ENCODE results near the gene GNAZ.

GNAZ gene

DNA sequence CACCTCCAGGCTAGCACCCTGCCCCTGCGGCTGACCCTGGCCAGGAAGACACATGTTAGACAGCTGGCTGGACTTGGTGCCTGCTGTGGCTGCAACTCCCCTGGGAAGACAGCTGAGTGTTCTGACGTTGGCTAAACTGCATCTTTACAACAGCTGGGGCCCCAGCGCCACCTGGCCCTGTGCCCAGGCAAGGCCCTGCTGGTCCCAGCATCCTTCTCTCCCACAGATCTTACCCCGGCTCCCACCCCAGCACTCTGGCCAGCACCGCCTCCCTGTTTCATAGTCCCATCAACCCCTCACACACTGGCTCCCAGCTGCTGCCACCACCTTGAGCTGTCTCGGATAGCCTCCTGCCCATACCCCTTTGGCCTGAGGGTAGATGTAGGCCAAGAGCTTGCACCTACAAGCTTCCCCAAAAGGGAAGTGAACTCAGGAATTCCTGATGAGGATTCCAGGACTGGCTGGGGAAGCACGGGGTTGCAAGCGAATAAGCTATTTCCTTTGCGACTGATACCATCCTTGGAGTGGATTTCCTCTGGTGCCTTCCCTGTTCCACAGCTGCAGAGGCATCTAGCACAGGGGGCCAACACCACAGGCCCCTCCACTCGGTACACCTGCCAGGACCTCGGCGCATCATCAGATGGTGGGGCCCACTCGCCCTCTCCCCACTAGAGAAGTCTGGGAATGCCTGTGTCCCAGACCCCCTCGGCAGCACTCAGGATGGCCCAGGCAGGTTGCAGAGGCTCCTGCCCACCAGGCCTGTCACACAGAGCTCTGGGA is 42.9 kb downstream of the GNAZ start:
- in situ Hi-C loops (cut with MboI; ENCODE audit: low pct_unique_long_range_greater_than_20kb, low sequenced_read_pairs): no loop called here
- no peak for DNase-seq

DNA sequence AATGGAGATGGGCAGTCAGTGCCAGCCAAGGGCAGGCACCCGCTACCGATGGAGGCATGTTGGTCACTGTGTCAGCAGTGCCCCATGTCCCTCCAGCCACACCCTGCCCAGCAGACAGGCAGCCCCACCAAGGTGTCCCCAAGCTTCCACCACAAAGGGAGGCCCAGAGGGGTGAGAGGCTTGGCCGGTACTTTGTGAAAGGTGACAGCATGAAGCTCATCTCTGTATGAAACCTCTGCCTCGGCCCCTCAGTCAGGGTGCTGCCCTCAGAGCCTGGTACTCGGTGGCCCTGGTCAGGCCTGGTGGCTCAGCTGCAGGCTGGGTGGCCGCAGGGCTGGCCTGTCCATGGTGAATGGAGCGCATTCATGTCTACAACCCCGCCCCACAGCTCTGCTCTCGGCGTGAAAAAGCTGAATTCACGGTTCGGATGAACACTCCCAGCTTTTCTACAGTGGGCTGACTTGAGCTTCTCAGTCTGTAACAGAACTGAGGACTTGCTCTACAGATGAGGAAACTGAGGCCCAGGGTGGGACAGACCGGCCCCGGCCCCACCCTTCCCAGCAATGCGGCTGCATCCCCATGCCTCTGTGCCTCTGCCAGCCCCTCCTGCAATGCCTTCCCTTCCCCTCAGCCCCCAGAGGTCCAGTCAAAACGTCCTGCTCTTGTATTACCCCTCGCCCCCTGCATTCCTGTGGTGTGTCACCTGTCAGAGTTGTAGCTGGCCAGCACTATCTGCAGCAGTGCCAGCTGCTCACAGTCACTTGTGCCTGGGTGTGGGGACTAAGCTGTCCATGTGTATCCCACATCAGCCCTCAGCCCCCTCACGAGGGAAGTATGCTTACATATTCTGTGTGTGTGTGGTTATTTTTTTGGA is 43.8 kb downstream of the GNAZ start:
- no peak for DNase-seq
- in situ Hi-C loops (cut with MboI; ENCODE audit: low pct_unique_long_range_greater_than_20kb, low sequenced_read_pairs): no loop called here

DNA sequence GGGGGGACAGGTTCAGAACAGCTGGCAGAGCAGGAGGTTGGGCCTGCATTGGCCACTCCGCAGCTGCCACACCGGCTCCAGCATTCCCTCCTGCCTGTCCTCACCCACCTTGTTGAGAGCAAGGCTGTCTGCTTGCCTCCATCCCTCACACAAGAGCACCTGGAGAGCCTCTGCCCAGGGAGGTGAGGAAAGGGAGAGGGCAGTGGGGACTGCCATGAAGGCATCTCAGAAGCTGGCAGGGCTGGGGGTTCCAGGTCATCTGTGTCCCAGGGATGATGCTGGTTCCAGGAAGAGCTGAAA is 44.4 kb downstream of the GNAZ start:
- no peak for DNase-seq
- in situ Hi-C loops (cut with MboI; ENCODE audit: low pct_unique_long_range_greater_than_20kb, low sequenced_read_pairs): no loop called here

DNA sequence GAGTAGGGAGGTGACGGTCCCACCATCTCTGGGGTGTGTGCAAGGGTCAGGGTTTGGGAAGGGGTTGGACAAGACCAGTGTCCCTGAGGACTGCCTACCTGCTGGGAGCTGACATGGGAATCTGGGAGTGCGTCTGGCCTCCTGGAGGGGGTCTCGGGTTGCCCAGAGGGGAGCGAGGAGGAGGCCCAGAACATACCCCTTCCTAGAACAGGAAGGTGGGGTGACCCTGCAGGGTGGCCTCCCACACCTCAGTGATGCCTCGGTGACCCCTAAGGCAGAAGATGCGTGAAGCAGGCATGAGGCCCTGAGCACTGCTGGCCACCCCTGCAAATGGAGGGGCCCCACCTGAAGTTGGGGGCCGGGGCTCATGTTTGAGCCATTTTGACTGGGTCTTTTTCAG is 45.0 kb downstream of the GNAZ start:
- no peak for DNase-seq
- in situ Hi-C loops (cut with MboI; ENCODE audit: low pct_unique_long_range_greater_than_20kb, low sequenced_read_pairs): no loop called here

DNA sequence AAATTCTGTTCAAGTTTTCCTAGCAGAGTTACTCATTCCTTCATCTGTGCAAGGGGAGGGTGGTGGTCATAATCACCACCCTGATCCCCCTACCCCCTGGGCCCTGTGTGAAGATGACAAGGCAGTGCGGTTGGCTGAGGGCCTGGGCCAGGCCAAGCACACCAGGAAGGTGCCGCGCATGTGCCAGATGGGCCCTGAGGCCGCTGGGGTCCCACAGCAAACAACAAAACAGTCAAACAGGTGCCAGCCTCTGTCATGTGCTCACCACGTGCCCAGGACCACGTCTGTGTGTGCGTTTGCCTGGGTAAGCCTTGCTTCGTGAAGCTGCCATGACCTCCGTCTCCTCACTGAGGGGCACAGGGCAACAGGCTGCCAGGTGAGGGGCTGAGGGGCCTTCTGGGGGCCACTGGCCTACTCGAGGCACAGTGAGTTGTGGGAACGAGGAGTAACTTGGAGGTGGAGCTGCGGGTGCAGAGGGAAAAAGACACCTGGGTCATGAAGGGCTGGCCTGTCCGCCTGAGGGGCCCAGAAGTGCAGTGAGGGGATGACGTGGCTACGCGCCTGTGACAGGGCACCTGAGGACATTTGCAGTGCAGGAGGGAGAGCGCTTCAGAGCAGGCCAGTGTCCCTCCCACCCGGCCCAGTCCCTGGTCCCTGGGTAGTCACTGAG is 45.6 kb downstream of the GNAZ start:
- DNase-seq: no peak
- in situ Hi-C loops (cut with MboI; ENCODE audit: low pct_unique_long_range_greater_than_20kb, low sequenced_read_pairs): no loop called here

DNA sequence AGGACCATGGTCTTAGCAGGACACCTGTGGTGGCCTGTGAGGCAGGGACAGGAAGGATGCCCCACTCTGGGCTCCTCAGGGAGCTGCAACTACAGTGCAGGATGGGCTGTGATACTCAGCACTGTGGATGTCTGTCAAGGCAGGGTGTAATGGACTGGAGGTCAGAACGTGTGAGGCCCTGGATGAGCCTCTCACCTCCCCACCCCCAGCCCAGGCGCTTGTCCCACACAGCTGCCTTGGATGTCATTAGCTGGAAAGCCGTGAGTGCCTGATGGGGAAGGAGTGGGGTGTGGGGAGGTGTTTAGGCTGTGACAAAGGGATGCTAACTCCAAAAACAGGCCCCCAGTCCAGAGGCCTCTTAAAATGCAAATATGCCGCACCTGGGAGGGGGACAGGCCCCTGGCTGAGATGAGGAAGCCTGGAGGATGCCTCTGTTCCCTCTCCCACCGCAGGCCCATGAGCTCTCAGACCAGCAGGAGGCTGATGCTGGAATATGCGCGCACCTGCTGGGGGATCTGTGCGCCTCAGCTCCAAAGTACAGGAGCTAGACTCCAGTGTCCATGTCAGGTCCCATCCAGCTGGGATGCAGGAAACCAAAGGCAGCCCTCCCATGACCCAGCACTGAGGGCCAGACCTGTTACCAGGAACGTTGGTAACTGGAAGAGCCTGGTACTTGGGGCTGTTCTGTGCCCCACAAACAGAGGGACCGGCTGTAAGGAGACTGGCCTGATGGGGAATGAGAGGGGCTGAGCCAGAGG is 46.4 kb downstream of the GNAZ start:
- in situ Hi-C loops (cut with MboI; ENCODE audit: low pct_unique_long_range_greater_than_20kb, low sequenced_read_pairs): no loop called here
- DNase-seq: no peak

DNA sequence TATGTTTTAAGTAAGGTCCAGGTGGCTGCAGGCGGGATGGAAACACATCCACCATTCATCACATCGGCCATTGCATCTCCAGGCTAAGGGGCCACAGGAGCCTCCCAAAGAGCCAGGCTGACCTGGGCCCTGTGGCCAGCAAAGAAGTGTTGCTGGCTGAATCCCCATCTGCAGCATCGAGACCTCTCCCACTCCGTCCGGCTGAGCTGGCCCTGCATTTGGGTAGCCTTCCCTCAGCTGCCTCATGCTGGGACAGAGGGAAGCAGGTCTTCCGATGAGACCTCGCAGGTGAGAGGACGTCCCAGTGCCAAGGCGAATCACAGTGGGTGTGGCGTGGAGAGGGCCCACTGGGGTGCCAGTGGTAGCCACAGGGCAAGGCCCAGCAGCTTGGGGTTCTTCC is 47.0 kb downstream of the GNAZ start:
- DNase-seq: no peak
- in situ Hi-C loops (cut with MboI; ENCODE audit: low pct_unique_long_range_greater_than_20kb, low sequenced_read_pairs): no loop called here

DNA sequence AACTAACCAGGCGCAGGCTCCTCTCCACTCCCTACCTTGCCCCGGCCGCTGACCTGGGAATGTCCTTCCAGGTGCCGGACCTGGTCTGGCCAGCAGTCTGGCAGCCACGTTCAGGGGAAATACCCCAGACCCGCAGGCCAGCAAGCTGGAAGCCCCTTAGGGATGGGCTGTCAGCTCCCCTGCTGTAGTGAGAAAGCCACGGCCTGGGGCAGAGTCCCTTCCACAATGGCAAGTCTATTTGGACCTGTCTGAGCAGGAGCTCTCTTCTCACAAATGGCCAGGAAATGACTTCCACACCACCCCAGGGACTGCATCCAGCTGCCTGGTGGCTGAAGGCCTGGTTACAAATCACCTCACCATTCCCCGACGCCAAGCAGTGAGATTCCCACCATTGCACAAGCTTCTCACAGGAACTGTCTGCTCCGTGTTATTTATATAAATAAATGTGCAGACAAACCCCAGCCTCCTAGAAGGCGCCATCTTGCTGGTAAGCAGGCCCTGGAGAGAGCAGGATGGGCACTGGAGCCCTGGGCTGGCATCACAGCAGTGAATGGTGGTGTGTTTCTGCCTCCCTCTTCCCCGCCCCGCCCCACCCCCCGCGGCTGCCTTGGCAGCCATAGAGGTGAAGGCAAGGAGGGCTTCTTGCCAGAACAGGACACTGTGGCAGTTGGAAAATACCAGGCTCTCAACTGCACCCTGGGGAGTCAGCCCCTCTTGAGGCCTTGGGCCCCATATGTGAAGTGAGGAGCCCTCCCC is 47.8 kb downstream of the GNAZ start:
- no peak for DNase-seq
- in situ Hi-C loops (cut with MboI; ENCODE audit: low pct_unique_long_range_greater_than_20kb, low sequenced_read_pairs): no loop called here

DNA sequence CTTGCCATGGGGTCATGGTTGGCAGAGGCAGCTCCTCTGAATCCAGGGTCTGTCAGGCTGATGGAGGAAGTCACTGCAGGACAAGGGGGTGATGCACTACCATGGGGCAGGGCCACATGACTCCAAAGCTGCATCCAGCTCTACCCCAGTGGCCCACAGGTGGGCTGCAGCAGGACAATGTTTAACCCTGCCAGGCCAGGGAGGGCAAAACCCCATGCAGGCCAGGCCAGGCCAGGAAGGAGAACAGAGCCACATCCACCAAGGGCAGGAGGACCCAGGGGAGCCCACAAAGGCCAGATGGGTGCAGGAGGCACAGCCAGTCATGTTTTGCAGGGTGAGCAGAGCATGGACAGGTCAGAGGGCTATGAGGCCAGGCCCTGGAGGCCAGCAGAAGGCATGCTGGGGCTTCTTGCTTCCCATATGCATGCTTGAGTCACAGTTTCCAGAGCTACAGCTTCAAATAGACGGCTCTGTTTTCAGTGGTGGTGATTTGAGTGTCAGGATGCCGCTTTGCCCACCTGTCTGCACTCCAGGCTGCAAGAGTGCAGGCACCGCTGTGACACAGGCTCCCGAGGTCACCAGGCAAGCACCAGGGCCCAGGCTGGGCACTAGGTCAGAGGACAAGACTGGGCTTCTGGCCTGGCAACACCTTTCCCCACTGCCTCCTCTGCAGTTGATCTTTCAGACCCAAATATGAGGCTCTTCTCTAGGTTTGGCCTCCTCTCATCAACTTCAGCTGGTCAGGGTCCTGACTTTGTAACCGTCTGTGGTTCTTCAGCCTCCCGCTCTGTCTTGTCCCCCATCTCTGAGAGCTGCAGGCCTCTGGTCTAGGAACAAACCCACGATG is 48.6 kb downstream of the GNAZ start:
- DNase-seq: no peak
- in situ Hi-C loops (cut with MboI; ENCODE audit: low pct_unique_long_range_greater_than_20kb, low sequenced_read_pairs): no loop called here

DNA sequence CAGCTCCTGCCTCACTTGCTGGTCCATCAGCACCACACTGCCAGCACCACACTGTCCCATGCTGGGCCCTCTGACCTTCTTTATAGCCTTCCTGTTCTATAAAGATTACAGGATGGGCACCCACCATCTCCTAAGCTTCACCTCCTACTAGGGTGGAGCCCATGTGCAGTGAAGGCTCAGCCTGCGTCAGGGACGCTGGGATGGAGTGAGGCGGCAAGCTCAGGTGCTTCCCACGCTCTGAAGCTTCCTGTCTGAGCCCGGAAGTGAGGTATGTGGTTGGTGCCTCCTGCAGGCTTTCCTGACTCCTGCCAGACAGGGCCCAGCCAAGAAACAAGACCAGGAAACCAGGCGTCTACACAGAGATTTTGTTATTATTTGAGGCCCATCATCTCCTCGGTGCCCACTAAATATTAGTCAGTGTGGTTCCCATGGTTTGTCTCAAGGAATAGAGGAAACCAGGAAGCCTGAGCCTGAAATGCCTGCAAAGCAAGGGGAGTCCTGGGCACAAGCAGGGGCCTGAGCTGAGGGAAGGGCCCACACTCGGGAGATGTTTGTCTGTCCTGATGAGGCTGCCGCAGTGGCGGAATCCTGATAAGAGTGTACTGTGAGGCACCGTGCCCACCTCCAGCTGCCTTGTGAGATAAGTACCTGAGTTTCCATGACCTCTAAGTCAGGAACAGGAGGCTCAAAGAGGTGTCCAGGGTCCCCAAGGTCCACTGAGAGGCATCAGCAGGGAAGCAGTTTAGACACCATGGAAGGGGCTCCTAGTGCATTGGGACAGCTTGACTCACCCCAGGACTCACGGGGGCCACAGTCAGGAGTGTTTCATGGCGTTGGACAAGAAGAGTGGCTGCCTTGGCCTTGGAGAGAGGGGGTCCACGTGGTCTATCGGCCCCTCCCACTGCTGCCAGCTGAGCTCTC is 49.4 kb downstream of the GNAZ start:
- no peak for DNase-seq
- in situ Hi-C loops (cut with MboI; ENCODE audit: low pct_unique_long_range_greater_than_20kb, low sequenced_read_pairs): loop anchor here (10.0 kb wide), 1 partner anchor 155 kb away; no protein-coding TSS in a partner anchor

DNA sequence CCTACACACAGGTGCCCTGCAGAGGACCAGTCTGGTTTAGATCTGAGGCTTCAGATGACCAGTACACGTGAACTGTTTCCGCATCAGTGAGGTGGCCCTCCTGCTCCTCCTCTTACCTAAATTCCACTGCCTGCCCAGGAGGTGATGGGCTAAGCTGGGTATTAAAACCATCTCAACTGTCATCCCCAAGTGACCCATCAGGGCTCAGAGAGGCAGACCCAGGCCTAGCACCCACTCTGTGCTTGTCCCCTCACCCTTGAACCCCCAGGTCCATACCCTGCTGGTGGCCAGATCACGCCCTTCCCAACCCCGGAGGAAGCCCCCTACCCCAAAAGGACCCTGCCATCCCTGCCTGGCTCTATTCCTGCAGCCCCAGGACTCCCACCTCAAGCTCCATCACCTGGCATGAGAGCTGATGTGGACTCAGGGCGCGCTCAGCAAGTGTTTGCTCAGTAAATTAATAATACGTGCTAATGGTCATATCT is 50.1 kb downstream of the GNAZ start:
- in situ Hi-C loops (cut with MboI; ENCODE audit: low pct_unique_long_range_greater_than_20kb, low sequenced_read_pairs): loop anchor here (10.0 kb wide), 1 partner anchor 156 kb away; no protein-coding TSS in a partner anchor

DNA sequence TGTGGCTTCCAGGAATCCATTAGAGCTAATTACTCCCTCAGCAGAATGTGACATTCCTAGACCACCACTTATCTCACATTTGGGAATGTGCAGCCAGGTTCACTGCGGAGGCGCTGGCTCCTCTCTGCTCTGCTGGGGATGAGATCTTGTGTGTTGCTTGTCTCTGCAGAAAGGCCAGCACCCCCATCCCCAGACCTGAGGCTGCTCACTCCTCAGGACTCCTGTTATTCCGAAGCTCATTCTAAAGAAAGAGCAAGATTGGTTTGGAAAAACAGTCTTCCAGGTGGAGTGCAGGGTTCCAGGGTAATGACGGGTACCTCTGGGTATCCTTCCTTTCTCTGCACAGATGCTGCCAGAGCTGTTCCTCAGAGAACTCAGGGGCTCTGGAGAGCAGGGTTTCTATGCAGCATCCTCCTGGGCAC is 50.7 kb downstream of the GNAZ start:
- in situ Hi-C loops (cut with MboI; ENCODE audit: low pct_unique_long_range_greater_than_20kb, low sequenced_read_pairs): loop anchor here (10.0 kb wide), 1 partner anchor 156 kb away; no protein-coding TSS in a partner anchor
- no peak for DNase-seq

More for the DNA sequence above, 50.1 kb downstream of the GNAZ start:
- no peak for DNase-seq

DNA sequence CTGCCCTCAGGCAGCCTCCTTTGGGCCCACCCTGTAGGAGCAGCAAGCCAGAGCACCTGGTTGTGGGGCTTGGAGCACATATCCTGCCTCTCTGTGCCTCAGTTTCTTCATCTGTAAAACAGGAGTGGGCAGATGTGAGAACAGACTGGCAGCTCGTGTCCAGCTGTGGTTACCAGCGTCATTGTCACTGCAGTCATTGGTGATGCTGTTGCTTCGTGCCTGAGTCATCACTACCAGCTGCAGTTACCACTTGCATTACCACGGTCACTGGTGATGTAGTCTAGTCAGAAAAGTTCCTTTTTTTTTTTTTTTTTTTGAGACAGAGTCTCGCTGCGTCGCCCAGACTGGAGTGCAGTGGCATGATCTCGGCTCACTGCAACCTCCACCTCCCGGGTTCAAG is 51.1 kb downstream of the GNAZ start:
- DNase-seq: no peak
- in situ Hi-C loops (cut with MboI; ENCODE audit: low pct_unique_long_range_greater_than_20kb, low sequenced_read_pairs): loop anchor here (10.0 kb wide), 1 partner anchor 157 kb away; no protein-coding TSS in a partner anchor

DNA sequence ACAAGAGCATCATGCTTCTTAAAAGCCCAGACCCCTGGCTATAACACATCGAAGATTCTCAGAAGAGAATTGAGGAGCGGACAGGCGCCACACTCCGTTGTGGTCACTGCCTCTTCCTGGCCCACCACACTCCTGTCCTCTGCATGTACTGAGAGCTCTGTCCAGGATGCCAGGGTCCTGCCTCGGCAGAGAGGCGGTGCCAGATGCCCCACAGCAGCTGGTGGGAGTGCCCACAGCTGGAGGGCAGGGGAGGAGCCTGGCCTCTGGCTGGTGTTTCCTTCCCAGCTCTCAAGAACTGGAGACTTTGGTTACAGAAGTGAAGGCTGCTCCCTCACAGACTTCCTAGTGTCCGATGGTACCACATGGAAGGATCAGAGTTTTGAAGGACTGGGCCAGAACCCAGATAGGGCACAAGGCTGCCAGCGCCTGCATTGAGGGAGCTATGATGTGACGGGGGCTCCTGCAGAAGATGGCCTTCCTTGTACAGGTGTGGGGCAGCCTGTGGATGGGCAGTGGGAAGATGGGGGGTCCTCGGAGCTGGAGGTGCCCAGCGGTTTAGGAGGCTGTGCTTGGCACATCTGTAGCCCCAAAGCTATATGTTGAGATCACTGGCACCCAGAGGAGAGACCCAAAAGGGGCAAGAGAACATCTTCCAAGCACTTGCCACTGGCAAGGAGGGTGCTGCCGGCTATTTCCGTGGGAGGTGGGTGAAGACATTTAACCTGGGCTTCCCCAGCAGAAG is 52.1 kb downstream of the GNAZ start:
- in situ Hi-C loops (cut with MboI; ENCODE audit: low pct_unique_long_range_greater_than_20kb, low sequenced_read_pairs): loop anchor here (10.0 kb wide), 1 partner anchor 158 kb away; no protein-coding TSS in a partner anchor
- no peak for DNase-seq

DNA sequence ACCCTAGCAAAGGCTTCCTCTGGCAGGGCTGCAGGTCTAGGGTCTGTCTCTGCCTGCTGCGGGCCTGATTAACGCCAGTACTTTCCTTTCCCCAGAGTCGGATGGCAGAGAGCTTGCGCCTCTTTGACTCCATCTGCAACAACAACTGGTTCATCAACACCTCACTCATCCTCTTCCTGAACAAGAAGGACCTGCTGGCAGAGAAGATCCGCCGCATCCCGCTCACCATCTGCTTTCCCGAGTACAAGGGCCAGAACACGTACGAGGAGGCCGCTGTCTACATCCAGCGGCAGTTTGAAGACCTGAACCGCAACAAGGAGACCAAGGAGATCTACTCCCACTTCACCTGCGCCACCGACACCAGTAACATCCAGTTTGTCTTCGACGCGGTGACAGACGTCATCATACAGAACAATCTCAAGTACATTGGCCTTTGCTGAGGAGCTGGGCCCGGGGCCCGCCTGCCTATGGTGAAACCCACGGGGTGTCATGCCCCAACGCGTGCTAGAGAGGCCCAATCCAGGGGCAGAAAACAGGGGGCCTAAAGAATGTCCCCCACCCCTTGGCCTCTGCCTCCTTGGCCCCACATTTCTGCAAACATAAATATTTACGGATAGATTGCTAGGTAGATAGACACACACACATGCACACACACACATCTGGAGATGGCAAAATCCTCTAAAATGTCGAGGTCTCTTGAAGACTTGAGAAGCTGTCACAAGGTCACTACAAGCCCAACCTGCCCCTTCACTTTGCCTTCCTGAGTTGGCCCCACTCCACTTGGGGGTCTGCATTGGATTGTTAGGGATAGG is 52.9 kb downstream of the GNAZ start:
- in situ Hi-C loops (cut with MboI; ENCODE audit: low pct_unique_long_range_greater_than_20kb, low sequenced_read_pairs): loop anchor here (10.0 kb wide), 1 partner anchor 158 kb away; no protein-coding TSS in a partner anchor
- no peak for DNase-seq

Data from KBM-7 (cell line).